HG03025 (cell line): ENCODE measurements around the gene ITGA3.

Experiments
- ATAC-seq: cut with Tn5 transposase; IDR thresholded peaks from one replicate; pipeline ENCODE4 v1.9.1; 2021; ENCODE audit warnings: mild to moderate bottlenecking, moderate library complexity; ENCODE audit not compliant: unreplicated experiment, low FRiP score

The ITGA3 gene

DNA sequence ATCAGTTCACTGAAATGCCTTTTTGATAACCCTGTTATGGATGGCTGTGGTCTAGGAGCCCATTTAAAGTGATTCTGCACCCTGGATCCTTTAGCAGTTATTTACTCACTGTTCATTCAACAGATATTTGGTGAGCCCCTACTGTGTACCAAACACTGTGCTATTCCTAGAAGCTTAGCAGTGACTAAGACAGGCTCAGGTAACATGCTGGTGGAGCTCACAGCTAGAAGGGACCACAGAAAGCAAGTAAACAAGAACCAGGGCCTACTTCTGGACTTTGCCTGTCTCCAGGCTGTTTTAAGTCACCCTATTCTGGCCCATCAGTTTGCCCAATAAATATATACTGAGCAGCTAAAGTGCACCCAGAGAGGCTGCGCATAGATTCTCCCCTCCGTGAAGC, 11.1 kb downstream of the ITGA3 start:
- ATAC-seq, result no peak

DNA sequence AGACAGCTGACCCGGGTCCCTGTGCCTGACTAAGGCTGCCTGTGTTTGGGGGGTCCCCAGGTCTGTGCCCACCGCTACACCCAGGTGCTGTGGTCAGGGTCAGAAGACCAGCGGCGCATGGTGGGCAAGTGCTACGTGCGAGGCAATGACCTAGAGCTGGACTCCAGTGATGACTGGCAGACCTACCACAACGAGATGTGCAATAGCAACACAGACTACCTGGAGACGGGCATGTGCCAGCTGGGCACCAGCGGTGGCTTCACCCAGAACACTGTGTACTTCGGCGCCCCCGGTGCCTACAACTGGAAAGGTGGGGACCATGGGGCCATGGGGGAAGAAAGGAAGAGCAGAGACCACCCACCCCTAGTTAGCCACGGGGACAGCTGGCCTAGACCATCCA, 12.1 kb downstream of the ITGA3 start:
- no peak for ATAC-seq

DNA sequence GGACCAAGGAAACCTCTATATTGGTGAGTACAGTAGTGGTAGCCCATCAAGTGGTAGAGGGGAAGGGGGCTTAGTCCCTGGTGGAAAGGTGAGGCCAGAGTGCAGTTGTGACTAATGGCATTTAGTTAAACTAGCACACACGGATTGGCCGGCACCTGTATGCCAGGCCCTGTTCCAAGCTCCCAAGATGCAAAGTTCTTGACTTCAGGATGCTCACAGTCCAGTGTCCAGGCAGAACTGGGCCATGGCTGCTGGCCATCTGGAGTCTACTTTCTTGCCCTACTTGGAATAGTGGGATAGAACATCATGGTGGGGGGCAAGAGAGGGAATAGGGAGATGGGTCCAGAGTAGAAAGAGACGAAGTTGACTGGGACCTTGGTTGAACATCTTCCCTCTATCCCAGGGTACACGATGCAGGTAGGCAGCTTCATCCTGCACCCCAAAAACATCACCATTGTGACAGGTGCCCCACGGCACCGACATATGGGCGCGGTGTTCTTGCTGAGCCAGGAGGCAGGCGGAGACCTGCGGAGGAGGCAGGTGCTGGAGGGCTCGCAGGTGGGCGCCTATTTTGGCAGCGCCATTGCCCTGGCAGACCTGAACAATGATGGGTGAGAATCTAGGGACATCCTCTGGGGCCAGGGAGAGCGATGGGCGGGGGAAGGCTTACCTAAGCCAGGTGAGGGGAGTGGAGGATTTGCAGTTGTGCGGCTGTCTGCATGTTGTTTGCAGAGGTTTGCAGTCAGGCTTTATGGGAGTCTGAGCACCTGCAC, 15.2 kb downstream of the ITGA3 start:
- ATAC-seq, result no peak

DNA sequence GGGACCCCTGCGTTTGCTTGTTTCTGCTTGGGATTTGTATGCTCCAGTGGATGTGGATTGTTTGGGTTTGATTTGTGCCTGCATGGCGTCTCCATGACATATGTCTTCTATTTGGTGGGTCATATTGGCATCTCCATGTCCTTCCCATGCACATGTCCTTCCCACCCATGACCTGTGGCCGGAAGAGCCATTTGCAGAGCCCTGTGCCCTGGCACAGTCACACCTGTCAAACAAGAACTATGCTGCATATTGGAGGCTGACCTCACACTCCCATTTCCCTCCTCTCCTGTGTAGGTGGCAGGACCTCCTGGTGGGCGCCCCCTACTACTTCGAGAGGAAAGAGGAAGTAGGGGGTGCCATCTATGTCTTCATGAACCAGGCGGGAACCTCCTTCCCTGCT, 15.8 kb downstream of the ITGA3 start:
- ATAC-seq, result no peak

DNA sequence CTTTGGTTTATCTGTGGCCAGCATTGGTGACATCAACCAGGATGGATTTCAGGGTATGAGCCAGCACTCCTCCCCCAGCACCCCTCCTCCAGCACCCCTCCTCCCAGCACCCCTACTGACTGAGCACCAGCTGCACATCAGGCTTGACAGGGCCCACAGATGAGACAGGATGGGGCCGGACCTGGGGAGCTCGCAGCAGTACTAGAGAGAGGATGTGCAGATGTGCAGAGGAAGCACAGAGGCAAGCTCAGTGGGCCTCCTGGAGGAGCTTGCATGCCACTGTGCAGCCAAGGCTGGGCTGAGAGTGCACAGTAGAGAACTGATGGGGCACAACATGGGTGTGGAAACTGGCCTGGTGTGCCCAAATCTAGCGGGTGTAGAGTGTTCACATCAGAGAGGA, 16.2 kb downstream of the ITGA3 start:
- no peak for ATAC-seq

DNA sequence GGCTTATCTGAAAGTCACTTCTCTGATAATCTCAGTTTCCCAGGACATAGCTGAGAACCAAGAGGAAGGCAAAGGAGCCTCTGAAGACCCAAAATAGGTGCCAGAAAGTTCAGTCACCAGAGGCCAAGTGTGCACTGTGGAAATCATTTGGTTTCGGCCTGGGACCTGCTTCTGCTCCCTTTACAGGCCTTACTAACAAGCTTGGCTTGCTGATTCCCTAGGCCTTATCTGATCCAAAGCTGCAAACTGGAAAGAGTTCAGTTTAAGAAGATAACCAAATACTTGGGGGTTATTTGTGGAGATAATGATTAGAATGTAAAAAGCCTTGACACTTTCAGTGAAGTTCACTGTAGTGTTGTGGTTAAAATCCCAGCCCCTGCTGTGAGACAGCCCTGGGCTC, 17.0 kb downstream of the ITGA3 start:
- no peak for ATAC-seq

DNA sequence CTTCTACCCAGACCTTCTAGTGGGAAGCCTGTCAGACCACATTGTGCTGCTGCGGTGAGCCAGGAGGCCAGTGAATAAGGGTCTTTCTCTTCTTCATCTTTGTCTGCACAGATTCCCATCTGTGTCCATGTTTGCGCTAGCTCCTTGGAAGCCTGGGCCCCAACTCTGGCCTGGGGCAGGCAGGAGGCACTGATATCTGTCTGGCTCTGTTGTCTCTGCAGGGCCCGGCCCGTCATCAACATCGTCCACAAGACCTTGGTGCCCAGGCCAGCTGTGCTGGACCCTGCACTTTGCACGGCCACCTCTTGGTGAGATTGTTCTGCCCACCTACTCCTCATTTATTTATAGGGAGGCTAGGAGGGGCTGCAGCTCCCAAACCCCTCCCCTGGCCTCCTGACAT, 18.3 kb downstream of the ITGA3 start:
- ATAC-seq, result no peak

DNA sequence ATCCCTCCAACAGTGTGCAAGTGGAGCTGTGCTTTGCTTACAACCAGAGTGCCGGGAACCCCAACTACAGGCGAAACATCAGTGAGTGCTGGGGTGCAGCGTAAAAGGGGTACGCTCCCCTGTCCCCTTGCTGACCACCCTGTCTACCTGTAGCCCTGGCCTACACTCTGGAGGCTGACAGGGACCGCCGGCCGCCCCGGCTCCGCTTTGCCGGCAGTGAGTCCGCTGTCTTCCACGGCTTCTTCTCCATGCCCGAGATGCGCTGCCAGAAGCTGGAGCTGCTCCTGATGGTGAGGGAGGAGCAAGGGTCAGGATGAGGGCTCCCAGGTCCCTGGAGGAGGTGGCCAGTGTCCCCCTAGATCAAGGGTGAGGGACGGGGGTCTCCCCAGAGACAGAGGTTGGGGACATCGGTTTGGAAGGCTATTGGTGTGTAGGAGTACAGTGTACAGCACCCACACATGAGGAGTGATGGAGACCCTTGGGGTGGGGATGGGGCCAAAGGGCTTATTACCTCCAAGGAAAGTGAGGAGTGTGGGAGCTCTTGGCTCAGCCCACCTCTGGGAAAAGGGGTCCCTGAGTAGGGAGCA, 19.6 kb downstream of the ITGA3 start:
- ATAC-seq, result no peak

DNA sequence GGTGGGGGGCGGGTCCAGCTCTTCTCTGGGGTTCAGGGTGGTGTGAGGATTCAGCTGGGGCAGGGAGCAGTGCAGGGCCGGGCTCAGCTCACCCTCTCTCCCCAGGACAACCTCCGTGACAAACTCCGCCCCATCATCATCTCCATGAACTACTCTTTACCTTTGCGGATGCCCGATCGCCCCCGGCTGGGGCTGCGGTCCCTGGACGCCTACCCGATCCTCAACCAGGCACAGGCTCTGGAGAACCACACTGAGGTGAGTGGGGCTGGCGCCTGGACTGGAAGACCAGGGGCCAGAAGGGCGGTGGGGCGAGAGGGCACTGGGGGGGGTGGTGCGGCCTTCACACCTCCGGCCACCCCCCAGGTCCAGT, 20.3 kb downstream of the ITGA3 start:
- no peak for ATAC-seq

DNA sequence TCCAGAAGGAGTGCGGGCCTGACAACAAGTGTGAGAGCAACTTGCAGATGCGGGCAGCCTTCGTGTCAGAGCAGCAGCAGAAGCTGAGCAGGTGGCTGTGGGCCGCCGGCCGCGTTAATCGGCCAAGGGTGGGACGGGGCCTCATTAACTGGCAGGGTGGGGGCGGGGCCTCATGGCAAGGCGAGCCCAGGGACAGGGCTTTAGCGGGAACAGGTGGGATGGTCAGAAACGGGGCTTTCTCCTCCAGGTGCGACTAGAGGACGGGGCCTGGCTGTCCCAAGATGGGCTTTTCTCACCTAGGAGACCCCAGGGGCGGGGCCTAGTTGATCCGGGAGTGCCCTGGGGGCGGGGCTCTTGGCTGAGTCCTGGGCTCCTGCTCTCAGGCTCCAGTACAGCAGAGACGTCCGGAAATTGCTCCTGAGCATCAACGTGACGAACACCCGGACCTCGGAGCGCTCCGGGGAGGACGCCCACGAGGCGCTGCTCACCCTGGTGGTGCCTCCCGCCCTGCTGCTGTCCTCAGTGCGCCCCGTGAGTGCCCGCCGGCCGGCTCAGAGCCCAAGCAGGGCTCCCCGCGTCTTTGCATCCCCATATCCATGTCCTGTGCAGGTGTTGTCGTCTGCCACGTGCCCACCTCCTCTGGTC, 20.8 kb downstream of the ITGA3 start:
- ATAC-seq, result no peak

DNA sequence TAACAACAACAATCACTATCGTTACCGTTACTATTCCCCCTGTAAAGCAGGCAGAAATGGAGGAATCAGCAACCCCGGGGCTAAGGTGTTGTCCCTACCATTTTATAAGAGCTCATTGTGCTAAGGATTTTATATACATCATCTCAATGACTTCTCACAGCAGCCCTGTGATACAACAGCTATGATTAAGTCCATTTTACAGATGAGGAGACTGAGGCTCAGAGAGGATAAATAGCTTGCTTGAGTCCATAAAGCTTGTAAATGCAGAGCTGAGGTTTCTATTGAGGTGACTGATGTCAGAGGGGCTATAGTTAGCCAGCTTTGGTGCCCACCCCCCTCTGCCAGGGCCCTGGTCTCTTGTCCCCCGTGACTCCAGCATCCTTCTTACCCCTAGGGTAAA, 22.5 kb downstream of the ITGA3 start:
- ATAC-seq, result no peak

DNA sequence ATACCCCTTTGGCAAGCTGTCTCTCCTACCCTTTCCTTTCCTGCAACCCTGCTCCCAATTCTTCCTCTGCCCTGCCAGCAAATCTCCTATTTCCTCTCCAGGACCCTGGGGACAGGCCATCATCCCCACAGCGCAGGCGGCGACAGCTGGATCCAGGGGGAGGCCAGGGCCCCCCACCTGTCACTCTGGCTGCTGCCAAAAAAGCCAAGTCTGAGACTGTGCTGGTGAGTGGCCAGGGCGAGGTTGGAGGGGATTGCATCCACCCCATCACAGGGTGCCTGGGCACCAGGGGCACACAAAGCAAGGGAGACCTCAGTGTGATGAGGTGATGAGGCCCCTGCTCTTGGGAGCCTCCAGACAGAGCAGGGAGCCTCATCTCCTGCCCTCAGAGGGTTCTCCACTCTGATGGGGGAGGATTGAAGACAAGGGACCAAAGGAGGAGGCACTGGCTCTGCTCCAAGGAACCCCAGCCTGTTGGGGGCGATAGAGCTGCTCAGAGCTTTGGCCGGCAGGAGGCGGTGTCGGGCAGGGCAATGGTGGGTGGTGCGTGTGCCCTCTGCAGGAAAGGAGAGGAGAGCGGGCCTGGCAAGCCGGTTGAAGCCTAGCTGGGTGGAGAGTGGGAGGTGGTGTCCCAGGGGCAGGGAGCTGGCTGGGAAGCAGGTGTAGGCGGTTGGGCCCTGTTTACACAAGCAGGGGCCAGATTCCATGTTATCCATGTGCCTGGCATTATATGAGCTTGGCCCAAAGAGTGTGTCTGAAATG, 23.6 kb downstream of the ITGA3 start:
- no peak for ATAC-seq

DNA sequence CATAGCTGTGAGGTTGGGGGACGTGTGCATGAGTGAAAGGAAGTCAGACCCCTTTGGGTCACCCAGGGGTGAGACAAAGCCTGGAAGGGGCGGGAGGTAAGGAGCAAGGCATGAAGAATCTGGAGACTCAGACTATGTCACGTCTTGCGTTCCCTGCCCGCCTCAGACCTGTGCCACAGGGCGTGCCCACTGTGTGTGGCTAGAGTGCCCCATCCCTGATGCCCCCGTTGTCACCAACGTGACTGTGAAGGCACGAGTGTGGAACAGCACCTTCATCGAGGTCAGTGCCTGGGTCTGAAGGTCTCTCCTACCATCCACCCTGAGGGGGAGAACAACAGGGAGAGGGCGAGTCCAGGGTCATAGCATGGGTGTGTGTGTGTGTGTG, 24.2 kb downstream of the ITGA3 start:
- ATAC-seq, result no peak

DNA sequence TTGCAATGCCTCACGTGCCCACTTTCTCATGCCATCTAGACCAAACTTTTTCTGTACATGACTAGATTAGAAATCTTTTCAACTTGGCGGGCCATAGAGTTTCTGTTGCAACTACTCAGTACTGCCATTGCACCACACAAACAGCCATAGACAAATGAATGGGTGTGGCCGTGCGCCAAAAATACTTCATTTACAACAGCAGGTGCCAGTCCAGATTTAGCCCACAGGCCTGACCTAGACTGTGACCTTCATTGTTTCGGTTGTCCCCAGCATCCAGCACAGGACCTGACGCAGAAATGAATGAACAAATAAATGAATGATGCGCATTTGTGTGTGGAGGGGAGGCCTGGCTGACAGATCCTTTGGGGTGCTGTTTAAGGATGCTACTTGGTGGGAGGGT, 24.9 kb downstream of the ITGA3 start:
- ATAC-seq, result no peak

DNA sequence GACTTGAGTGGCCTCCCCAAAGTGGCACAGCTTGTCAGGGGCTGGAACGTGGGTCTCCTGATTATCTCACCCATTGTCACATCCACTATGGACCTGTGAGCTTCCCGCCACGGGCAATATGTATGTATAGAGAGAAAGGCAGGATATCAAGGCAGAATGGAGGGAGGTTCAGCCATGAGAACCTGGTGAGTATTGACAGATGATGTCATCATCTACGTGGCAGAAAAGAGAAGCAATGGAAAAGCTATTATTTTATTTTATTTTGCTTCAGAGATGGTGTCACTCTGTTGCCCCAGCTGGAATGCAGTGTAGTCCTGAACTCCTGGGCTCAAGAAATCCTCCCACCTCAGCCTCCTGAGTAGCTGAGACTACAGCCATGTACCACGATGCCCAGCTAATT, 25.8 kb downstream of the ITGA3 start:
- no peak for ATAC-seq

DNA sequence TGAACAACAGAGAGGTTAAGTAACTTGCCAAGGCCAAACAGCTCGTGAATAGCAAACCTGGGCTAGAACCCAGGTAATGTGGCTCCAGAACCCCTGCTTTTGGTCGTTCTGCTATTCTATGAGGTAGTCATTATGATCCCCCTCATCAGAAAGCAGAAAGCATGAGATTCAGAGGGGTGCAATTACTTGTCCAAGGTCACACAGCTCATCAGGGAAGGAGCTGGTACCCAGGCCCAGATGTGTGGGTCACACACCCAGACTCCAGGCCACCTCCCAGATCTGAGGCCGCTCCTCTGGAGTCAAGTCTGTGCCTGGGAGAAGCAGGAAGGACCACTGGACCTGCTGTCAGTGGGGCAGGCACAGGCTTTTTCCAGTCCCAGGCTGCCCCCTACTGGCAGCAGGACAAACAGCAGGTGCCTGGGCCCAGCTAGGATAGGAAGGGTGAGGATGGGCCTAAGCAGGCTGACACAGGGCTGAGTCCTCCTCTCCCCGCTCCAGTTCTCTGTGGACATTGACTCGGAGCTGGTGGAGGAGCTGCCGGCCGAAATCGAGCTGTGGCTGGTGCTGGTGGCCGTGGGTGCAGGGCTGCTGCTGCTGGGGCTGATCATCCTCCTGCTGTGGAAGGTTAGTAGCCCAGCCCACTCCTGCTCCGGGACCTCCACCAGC, 31.5 kb downstream of the ITGA3 start:
- ATAC-seq, result no peak

DNA sequence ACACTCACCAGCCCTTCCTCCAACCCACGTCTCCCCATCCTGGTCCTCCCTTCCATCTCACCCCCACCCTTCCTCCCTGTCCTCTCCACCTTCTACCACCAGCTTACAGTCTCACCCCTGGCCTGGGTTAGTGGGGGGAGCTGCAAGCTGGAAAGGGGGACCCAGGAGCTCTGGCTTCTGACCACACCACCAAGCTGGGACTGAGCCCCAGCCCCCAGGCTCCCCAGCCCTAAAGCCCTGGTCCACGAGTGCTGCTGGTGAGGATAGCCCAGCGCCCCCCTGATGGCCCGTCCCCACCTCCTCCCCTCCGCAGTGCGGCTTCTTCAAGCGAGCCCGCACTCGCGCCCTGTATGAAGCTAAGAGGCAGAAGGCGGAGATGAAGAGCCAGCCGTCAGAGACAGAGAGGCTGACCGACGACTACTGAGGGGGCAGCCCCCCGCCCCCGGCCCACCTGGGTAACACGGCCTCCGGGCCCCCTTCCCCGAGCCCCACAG, 32.0 kb downstream of the ITGA3 start:
- ATAC-seq, result no peak

DNA sequence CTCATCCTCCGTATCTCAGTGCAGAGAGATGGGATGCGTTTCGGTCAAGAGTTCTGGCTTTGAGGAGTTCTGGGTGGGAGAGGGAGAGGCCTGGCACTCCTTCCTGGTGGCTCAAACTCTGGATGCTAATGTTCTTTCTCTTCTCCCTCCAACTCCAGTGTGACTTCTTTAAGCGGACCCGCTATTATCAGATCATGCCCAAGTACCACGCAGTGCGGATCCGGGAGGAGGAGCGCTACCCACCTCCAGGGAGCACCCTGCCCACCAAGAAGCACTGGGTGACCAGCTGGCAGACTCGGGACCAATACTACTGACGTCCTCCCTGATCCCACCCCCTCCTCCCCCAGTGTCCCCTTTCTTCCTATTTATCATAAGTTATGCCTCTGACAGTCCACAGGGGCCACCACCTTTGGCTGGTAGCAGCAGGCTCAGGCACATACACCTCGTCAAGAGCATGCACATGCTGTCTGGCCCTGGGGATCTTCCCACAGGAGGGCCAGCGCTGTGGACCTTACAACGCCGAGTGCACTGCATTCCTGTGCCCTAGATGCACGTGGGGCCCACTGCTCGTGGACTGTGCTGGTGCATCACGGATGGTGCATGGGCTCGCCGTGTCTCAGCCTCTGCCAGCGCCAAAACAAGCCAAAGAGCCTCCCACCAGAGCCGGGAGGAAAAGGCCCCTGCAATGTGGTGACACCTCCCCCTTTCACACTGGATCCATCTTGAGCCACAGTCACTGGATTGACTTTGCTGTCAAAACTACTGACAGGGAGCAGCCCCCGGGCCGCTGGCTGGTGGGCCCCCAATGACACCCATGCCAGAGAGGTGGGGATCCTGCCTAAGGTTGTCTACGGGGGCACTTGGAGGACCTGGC, 33.3 kb downstream of the ITGA3 start:
- no peak for ATAC-seq

DNA sequence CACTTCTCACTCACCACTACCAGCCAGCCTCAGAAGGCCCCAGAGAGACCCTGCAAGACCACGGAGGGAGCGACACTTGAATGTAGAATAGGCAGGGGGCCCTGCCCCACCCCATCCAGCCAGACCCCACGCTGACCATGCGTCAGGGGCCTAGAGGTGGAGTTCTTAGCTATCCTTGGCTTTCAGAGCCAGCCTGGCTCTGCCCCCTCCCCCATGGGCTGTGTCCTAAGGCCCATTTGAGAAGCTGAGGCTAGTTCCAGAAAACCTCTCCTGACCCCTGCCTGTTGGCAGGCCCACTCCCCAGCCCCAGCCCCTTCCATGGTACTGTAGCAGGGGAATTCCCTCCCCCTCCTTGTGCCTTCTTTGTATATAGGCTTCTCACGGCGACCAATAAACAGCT, 34.2 kb downstream of the ITGA3 start:
- ATAC-seq, result no peak
